Coronary artery (tissue), 2 donors: ENCODE results near the gene RAB14.

ENCODE experiments used
- DNase-seq: peaks from one replicate; pipeline ENCODE4 v3.0.0-alpha.2; 2017; ENCODE audit warnings: low spot score
- H3K27ac ChIP-seq, 2 donors: fragments of 200-600 bp; sonication (generic); one replicate each; pipeline ENCODE4 v1.5.1; 2016 to 2019
- H3K4me3 ChIP-seq: fragments of 200-600 bp; sonication (generic); 2 replicates; pipeline ENCODE4 v1.5.1; 2016; ENCODE audit warnings: mild to moderate bottlenecking, moderate library complexity
- CTCF ChIP-seq: fragments of 200-600 bp; sonication (generic); IDR thresholded peaks from one replicate; pipeline ENCODE4 v1.5.1; 2019; ENCODE audit warnings: antibody characterized with exemption

Gene RAB14

DNA sequence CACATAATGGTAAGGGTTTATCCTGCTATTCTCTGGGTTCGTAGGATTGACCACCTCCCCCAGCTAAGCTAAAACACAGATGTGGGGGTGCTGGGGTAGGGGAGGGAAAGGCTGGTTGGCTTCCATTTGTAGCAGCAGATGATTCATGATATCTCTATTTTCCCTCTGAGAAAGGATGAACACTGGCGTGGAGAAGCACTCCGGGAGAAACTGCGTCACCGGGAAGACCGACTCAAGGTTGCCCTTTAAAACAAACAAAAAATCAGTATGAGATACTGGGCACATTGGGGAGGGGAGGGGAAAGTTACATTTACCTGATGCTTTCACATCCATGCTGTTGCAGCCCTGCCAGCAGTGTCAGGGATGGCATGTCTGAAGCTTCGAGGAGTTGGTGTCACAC lies 28.2 kb downstream of the RAB14 start:
- no peak overlapping the region for H3K27ac ChIP-seq
- no peak for TF ChIP-seq CTCF
- H3K4me3 ChIP-seq = no peak overlapping the region
- no peak for DNase-seq

GRCh38 chr9:121172726-121173487 lies 28.8 kb downstream of the RAB14 start:
- DNase-seq = no peak
- no peak overlapping the region for H3K4me3 ChIP-seq
- TF ChIP-seq CTCF = no peak
- H3K27ac ChIP-seq = no peak overlapping the region

DNA sequence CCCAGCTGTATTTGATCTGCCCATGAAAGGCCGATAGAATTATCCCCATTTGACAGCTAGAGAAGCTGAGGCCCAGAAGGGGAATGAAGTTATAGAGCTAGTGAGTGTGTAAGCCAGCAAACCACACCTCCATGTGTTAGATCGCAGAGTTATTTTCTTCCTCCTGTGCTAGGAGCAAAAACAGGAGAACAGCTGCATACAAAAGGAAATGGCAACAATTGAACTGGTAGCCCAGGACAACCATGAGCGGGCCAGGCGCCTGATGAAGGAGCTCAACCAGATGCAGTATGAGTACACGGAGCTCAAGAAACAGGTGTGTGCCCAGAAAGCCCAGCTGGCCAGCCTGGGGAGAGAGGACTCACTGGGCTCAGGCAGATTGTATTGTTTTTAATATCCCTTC lies 30.4 kb downstream of the RAB14 start:
- no peak overlapping the region for H3K4me3 ChIP-seq
- DNase-seq = no peak
- no peak for TF ChIP-seq CTCF
- no peak overlapping the region for H3K27ac ChIP-seq

DNA sequence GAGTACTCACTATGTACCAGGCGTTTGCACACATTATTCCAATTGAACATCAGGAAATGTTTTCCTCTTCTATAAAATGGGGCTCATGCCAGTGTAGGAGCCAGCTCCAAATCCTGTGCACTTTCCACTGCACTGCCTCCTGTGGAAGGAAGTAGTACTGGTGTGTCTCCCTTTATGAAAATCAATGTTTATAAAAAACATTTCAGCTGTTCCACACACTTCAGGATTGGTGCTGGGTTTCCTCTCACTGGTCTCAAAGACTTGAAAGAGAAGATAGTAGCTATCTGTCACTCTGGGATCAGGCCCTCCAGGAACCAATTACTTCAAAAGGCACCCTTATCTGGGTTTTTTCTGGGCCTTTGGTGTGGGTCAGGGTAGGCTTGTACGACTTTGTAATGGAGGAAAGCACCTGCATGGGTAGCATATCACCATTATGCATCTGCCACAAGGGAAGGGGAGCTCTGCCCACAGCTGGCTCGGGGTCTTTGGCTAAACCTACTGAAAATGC lies 32.5 kb downstream of the RAB14 start:
- Histone ChIP-seq H3K4me3 (no peak overlapping the region), H3K27ac (no peak overlapping the region)
- no peak for DNase-seq
- peak; percentile 14 for TF ChIP-seq CTCF

DNA sequence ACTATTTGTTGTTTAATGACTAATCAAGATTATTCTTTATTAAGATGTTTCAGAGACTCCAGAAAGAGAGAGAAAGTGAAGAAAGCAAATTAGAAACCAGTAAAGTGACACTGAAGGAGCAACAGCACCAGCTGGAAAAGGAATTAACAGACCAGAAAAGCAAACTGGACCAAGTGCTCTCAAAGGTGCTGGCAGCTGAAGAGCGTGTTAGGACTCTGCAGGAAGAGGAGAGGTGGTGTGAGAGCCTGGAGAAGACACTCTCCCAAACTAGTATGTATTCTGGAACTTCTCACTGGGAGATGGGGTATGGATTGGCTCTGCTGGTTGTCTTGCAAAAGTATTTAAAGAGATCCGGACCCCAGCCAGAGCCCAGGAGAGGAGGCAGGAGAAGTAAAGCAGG lies 33.6 kb downstream of the RAB14 start:
- TF ChIP-seq CTCF = no peak
- DNase-seq = no peak

DNA sequence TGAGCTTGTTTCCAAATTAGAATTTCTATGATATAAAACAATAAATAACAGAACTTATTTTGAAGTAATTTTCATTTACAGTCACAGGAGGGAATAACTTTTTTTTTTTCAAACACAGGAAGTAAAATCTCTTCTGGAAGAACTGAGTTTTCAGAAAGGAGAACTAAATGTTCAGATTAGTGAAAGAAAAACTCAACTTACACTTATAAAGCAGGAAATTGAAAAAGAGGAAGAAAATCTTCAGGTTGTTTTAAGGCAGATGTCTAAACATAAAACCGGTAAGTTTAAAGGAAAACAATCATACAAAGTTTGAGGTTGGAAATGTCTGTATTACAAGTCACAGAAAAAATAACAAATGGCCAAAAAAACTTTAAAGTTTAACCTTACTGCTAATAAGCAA lies 41.6 kb downstream of the RAB14 start:
- no peak for TF ChIP-seq CTCF
- Histone ChIP-seq H3K4me3 (no peak overlapping the region), H3K27ac (no peak overlapping the region)
- no peak for DNase-seq

More for the DNA sequence above, 33.6 kb downstream of the RAB14 start:
- H3K4me3 ChIP-seq = no peak overlapping the region
- peak overlapping the region in 1 of 2 donors; percentile 38 for H3K27ac ChIP-seq

DNA sequence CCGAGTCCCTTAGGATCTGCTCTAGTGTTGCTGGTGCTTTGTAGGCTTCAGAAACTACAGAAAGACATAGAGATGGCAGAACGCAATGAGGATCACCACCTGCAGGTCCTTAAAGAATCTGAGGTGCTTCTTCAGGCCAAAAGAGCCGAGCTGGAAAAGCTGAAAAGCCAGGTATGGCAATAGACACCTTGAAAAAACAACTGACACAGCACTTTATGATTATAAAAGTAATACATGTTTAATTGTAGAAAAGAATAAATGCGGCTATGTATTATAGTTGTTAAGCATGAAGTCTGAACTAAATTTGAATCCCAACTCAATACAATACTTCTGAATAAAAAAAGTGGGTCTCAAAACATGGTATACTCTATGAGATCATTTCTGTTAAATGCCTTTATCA lies 43.7 kb downstream of the RAB14 start:
- no peak for TF ChIP-seq CTCF
- H3K27ac ChIP-seq = no peak overlapping the region
- H3K4me3 ChIP-seq = no peak overlapping the region
- no peak for DNase-seq
